Left lung (tissue), 10 donors: ENCODE results near the gene LRRC2. TPM values are rescaled to one million over a fixed set of nuclear protein-coding genes. Genes with fewer than 3 reads are reported as not detected.

ENCODE experiments used
- ATAC-seq: fragments of 200-7000 bp; cut with Tn5 transposase; one replicate; pipeline ENCODE4 v1.9.1; 2020; ENCODE audit warnings: moderate library complexity
- DNase-seq, 4 donors: peaks; one replicate each; pipeline ENCODE4 v3.0.0-alpha.2; 2013 to 2020
- H3K27ac ChIP-seq, 2 donors: fragments of 200-600 bp; sonication (generic) in 1 of 2; one replicate each; pipeline versions ENCODE4 v1.5.0 to v1.8.0; 2020 to 2021
- H3K27me3 ChIP-seq, 2 donors: fragments of 200-600 bp; sonication (generic) in 1 of 2; one replicate each; pipeline versions ENCODE4 v1.5.0 to v1.8.0; 2020 to 2021
- H3K36me3 ChIP-seq, 2 donors: fragments of 200-600 bp; sonication (generic) in 1 of 2; one replicate each; pipeline versions ENCODE4 v1.5.0 to v1.8.0; 2020 to 2021
- H3K4me1 ChIP-seq, 2 donors: fragments of 200-600 bp; one replicate each; pipeline ENCODE4 v1.8.0; 2021
- H3K4me3 ChIP-seq, 2 donors: fragments of 200-600 bp; sonication (generic) in 1 of 2; one replicate each; pipeline versions ENCODE4 v1.5.0 to v1.8.0; 2020 to 2021; ENCODE audit warnings: mild to moderate bottlenecking in 1 of 2
- H3K9me3 ChIP-seq, 2 donors: fragments of 200-600 bp; sonication (generic) in 1 of 2; one replicate each; pipeline versions ENCODE4 v1.5.0 to v1.8.0; 2020 to 2021
- intact Hi-C, 2 donors: fragments of 100-400 bp; cut with DNase I; formaldehyde crosslinking; loops; one replicate each; pipeline versions ENCODE4 v1.11.2 to v1.14.2; 2022
- polyA plus RNA-seq, 6 donors: library from polyadenylated mRNA; unstranded; fragments of 120-200 nt; gene quantifications; one replicate each; pipeline ENCODE4 v1.2.1, GENCODE V29; 2013; ENCODE audit not compliant: insufficient read length in 6 of 6
- total RNA-seq, 2 donors: library from RNA; stranded (reverse); fragmentation: NEBNext Ultra II Directional; extraction: Animal tissue kit (Norgen Biotek cat#: 25700); gene quantifications; one replicate each; pipeline ENCODE4 v1.2.1, GENCODE V29; 2021
- TF ChIP-seq, protein P1 (sequence below), 2 donors: fragments of 200-600 bp; sonication (generic) in 1 of 2; IDR thresholded peaks; one replicate each; pipeline versions ENCODE4 v1.5.0 to v1.8.0; 2021; ENCODE audit warnings: antibody characterized with exemption in 2 of 2
- donor health status: DM: no; HTN: yes; CAD: no.
- donor health status: DM: no; HTN: no; CAD: no.

LRRC2 gene
- total and polyA plus RNA-seq, 8 donors: 0.36 to 0.47 (median 0.45) TPM

GRCh38 chr3:46482632-46483350 is 83.3 kb downstream of the LRRC2 start:
- ATAC-seq: no peak
- intact Hi-C loops: no loop called here

GRCh38 chr3:46481636-46482035 is 84.5 kb downstream of the LRRC2 start:
- TF ChIP-seq, protein P1, sequence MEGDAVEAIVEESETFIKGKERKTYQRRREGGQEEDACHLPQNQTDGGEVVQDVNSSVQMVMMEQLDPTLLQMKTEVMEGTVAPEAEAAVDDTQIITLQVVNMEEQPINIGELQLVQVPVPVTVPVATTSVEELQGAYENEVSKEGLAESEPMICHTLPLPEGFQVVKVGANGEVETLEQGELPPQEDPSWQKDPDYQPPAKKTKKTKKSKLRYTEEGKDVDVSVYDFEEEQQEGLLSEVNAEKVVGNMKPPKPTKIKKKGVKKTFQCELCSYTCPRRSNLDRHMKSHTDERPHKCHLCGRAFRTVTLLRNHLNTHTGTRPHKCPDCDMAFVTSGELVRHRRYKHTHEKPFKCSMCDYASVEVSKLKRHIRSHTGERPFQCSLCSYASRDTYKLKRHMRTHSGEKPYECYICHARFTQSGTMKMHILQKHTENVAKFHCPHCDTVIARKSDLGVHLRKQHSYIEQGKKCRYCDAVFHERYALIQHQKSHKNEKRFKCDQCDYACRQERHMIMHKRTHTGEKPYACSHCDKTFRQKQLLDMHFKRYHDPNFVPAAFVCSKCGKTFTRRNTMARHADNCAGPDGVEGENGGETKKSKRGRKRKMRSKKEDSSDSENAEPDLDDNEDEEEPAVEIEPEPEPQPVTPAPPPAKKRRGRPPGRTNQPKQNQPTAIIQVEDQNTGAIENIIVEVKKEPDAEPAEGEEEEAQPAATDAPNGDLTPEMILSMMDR (IDR thresholded peaks at IDR 0.05): no peak
- Histone ChIP-seq H3K4me3 (no peak overlapping the region), H3K36me3 (no peaks in the 10 kb centered on the region), H3K9me3 (no peaks in the 10 kb centered on the region), H3K4me1 (peaks cover 0 to 11% of the 10 kb centered on the region in 2 donors), H3K27ac (no peak overlapping the region), H3K27me3 (no peaks in the 10 kb centered on the region)
- intact Hi-C loops: no loop called here
- ATAC-seq (no peak), DNase-seq (no peak)

More at GRCh38 chr3:46482632-46483350, 83.3 kb downstream of the LRRC2 start:
- no peaks in the 10 kb centered on the region for H3K9me3 ChIP-seq
- H3K27ac ChIP-seq: no peak overlapping the region
- no peaks in the 10 kb centered on the region for H3K27me3 ChIP-seq
- no peaks in the 10 kb centered on the region for H3K36me3 ChIP-seq
- no peak overlapping the region for H3K4me3 ChIP-seq
- DNase-seq: no peak
- H3K4me1 ChIP-seq: peaks cover 0 to 11% of the 10 kb centered on the region in 2 donors
- TF ChIP-seq, protein P1 (IDR thresholded peaks at IDR 0.05): no peak

GRCh38 chr3:46480491-46481195 is 85.5 kb downstream of the LRRC2 start:
- Histone ChIP-seq H3K27me3 (no peaks in the 10 kb centered on the region), H3K27ac (no peak overlapping the region), H3K9me3 (no peaks in the 10 kb centered on the region), H3K36me3 (no peaks in the 10 kb centered on the region), H3K4me3 (no peak overlapping the region), H3K4me1 (peaks cover 0 to 11% of the 10 kb centered on the region in 2 donors)
- intact Hi-C loops: no loop called here
- DNase-seq (no peak), ATAC-seq (no peak)
- TF ChIP-seq, protein P1 (IDR thresholded peaks at IDR 0.05): no peak

DNA sequence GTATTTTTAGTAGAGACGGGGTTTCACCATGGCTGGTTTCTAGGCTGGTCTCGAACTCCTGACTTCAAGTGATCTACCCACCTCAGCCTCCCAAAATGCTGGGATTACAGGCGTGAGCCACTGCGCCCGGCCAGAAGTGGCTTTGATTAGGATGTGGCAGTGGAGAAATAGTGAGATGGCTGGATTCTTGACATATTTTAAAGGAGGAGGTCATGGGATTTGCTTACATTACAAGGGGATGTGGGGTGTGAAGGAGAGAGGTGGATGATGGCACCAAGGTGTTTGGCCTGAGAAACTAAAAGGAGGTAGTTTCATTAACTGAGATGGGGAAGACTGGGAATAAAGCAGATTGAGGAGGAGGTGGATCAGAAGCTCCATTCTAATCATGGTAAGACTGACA is 86.4 kb downstream of the LRRC2 start:
- no peaks in the 10 kb centered on the region for H3K27me3 ChIP-seq
- peaks cover 0 to 5% of the 10 kb centered on the region in 2 donors for H3K9me3 ChIP-seq
- TF ChIP-seq, protein P1 (IDR thresholded peaks at IDR 0.05): no peak
- no peaks in the 10 kb centered on the region for H3K36me3 ChIP-seq
- no peak overlapping the region for H3K4me3 ChIP-seq
- ATAC-seq (no peak), DNase-seq (no peak)
- no peak overlapping the region for H3K27ac ChIP-seq
- H3K4me1 ChIP-seq: peaks cover 0 to 2% of the 10 kb centered on the region in 2 donors
- intact Hi-C loops: no loop called here

DNA sequence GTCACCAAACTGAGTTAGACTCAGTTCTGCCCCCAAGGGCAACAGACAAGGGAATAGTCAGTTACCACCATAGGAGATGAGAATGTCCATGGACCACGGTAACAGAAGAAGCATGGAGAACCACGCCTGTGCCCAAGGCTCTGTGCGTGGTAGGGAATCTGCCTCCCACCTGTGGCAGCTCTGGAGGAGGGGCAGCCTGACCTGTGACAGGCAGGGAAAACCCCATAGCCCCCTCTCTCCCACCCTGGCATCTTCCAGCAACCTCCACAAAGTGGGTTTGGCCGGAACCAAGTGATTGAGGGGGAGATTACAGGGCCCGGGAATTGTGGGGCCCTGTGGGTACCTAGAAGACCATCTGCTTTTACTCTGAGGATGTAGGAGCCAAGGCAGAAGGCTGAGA is 87.1 kb downstream of the LRRC2 start:
- no peak overlapping the region for H3K27ac ChIP-seq
- no peaks in the 10 kb centered on the region for H3K27me3 ChIP-seq
- no peaks in the 10 kb centered on the region for H3K36me3 ChIP-seq
- TF ChIP-seq, protein P1 (IDR thresholded peaks at IDR 0.05): no peak
- no peak for DNase-seq
- no peaks in the 10 kb centered on the region for H3K4me1 ChIP-seq
- H3K9me3 ChIP-seq: peaks cover 0 to 9% of the 10 kb centered on the region in 2 donors
- no peak for ATAC-seq
- no peak overlapping the region for H3K4me3 ChIP-seq
- intact Hi-C loops: no loop called here
